Measurements from ENCODE around the gene APH1A.

The APH1A gene

DNA sequence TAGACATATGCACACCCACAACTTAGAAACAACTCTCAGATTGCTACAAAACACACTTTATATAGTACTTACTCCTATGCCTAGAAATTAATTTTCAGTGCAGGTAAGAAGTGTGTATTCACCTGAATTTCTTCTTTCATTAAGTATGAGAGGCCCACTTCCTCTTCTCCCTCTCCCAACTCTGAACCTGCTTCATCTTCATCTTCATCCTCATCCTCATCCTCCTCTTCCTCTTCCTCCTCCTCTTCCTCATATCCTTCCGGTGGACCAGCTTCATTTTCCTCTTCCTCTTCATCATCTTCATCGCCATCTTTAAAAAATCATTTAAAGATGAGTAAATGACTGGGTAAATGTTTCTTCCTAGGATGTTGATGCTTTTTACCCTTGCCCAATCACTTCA is 42.3 kb downstream of the APH1A start:
- Histone ChIP-seq H3K79me2 (ENCODE audit: control insufficient read depth, low read length) (peaks cover 39% of the 10 kb centered on the region), H3K27ac (ENCODE audit: low read depth, low read length) (no peak overlapping the region), H4K20me1 (ENCODE audit: control insufficient read depth, insufficient read depth, low read depth, low read length) (0 out of 2 replicates have a peak, but pooled peaks cover 5% of the 10 kb centered on the region), H3K4me2 (ENCODE audit: low read length) (no peak overlapping the region), H3K4me3 (ENCODE audit: low read length) (no peak overlapping the region), H3K9me3 (ENCODE audit: control insufficient read depth, insufficient read depth, low read length) (no peaks in the 10 kb centered on the region), H3F3A (ENCODE audit: control insufficient read depth, insufficient read depth) (peaks cover 10% of the 10 kb centered on the region), H3K9me2 (replicated peaks; ENCODE audit: control insufficient read depth, low read length) (no peaks in the 10 kb centered on the region), H3K27me3 (ENCODE audit: control insufficient read depth, low read length) (no peaks in the 10 kb centered on the region), H3K4me1 (ENCODE audit: control insufficient read depth, low read length) (peaks cover 14% of the 10 kb centered on the region), H3K36me3 (ENCODE audit: control insufficient read depth, low read length) (peaks cover 84% of the 10 kb centered on the region)
- TF ChIP-seq, protein P1, sequence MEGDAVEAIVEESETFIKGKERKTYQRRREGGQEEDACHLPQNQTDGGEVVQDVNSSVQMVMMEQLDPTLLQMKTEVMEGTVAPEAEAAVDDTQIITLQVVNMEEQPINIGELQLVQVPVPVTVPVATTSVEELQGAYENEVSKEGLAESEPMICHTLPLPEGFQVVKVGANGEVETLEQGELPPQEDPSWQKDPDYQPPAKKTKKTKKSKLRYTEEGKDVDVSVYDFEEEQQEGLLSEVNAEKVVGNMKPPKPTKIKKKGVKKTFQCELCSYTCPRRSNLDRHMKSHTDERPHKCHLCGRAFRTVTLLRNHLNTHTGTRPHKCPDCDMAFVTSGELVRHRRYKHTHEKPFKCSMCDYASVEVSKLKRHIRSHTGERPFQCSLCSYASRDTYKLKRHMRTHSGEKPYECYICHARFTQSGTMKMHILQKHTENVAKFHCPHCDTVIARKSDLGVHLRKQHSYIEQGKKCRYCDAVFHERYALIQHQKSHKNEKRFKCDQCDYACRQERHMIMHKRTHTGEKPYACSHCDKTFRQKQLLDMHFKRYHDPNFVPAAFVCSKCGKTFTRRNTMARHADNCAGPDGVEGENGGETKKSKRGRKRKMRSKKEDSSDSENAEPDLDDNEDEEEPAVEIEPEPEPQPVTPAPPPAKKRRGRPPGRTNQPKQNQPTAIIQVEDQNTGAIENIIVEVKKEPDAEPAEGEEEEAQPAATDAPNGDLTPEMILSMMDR (IDR thresholded peaks at IDR 0.05; ENCODE audit: low read depth, low read length, poor library complexity, severe bottlenecking), result no peak
- TF ChIP-seq EZH2phosphoT487 (IDR thresholded peaks at IDR 0.05; ENCODE audit: borderline replicate concordance, low read length), result no peak

DNA sequence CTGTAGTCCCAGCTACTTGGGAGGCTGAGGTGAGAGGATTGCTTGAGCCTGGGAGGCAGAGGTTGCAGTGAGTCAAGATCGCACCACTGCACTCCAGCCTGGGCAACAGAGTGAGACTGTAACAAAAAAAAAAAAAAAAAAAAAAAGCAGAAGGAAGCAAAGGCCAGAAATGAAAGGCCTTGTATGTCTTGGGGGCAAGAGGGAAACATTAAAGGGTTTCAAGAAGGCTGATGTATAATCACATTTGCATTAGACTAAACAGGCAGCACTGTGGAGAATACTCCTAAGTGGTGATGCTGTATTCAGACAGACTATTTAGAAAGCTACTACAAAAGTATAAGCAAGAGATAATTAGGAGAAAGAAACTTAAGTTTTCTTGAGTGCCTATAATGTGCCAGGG is 43.3 kb downstream of the APH1A start:
- Histone ChIP-seq H3K27ac (ENCODE audit: low read depth, low read length) (no peak overlapping the region; the same call in 1 of the 2 replicates), H3K4me3 (ENCODE audit: low read length) (no peak overlapping the region), H3F3A (ENCODE audit: control insufficient read depth, insufficient read depth) (peaks cover 10% of the 10 kb centered on the region), H3K79me2 (ENCODE audit: control insufficient read depth, low read length) (peaks cover 29% of the 10 kb centered on the region), H3K4me2 (ENCODE audit: low read length) (no peak overlapping the region), H3K9me2 (replicated peaks; ENCODE audit: control insufficient read depth, low read length) (no peaks in the 10 kb centered on the region), H3K36me3 (ENCODE audit: control insufficient read depth, low read length) (peaks cover 82% of the 10 kb centered on the region), H3K27me3 (ENCODE audit: control insufficient read depth, low read length) (no peaks in the 10 kb centered on the region), H3K9me3 (ENCODE audit: control insufficient read depth, insufficient read depth, low read length) (no peaks in the 10 kb centered on the region), H3K4me1 (ENCODE audit: control insufficient read depth, low read length) (peaks cover 14% of the 10 kb centered on the region), H4K20me1 (ENCODE audit: control insufficient read depth, insufficient read depth, low read depth, low read length) (0 out of 2 replicates have a peak, but pooled peaks cover 5% of the 10 kb centered on the region)
- no peak for TF ChIP-seq EZH2phosphoT487 (IDR thresholded peaks at IDR 0.05; ENCODE audit: borderline replicate concordance, low read length)
- TF ChIP-seq, protein P1 (IDR thresholded peaks at IDR 0.05; ENCODE audit: low read depth, low read length, poor library complexity, severe bottlenecking), result no peak

DNA sequence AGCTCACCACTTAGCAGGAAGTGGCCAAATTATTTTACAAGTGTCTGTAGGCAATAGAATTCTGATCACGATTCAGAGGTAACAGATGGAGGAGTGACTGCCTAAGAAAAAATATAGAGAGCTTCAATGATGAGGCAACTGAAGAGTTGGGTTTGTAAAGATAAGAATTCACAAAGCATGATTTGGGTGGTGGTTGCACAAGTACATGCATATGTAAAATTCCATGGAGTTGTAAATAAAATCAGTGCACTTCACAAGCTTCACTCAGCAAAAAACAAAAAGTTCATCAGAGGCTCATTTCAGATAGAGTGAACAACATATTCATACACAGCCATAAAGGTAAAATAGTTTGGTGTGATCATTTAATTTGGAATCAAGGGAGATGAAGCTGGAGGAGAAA is 43.8 kb downstream of the APH1A start:
- Histone ChIP-seq H3K4me1 (ENCODE audit: control insufficient read depth, low read length) (peaks cover 14% of the 10 kb centered on the region), H3K4me3 (ENCODE audit: low read length) (no peak overlapping the region), H3K79me2 (ENCODE audit: control insufficient read depth, low read length) (peaks cover 24% of the 10 kb centered on the region), H3F3A (ENCODE audit: control insufficient read depth, insufficient read depth) (peaks cover 13% of the 10 kb centered on the region), H3K36me3 (ENCODE audit: control insufficient read depth, low read length) (peaks cover 82% of the 10 kb centered on the region), H3K9me2 (replicated peaks; ENCODE audit: control insufficient read depth, low read length) (no peaks in the 10 kb centered on the region), H3K27me3 (ENCODE audit: control insufficient read depth, low read length) (no peaks in the 10 kb centered on the region), H3K9me3 (ENCODE audit: control insufficient read depth, insufficient read depth, low read length) (no peaks in the 10 kb centered on the region), H3K4me2 (ENCODE audit: low read length) (no peak overlapping the region), H4K20me1 (ENCODE audit: control insufficient read depth, insufficient read depth, low read depth, low read length) (0 out of 2 replicates have a peak, but pooled peaks cover 5% of the 10 kb centered on the region), H3K27ac (ENCODE audit: low read depth, low read length) (no peak overlapping the region)
- TF ChIP-seq EZH2phosphoT487 (IDR thresholded peaks at IDR 0.05; ENCODE audit: borderline replicate concordance, low read length), result no peak
- TF ChIP-seq, protein P1 (IDR thresholded peaks at IDR 0.05; ENCODE audit: low read depth, low read length, poor library complexity, severe bottlenecking), result no peak

Data from DOHH2 (cell line).